HEK293T (cell line): ENCODE measurements around the gene FBXL7.

Source experiments
- CTCF ChIA-PET: fragments of 350-600 bp; formaldehyde crosslinking; extraction: SDS; loops from one replicate; lab custom pipeline; 2021; ENCODE audit warnings: antibody characterized with exemption, inconsistent platforms; lab: Yijun Ruan, JAX
- POLR2A ChIA-PET: fragments of 350-600 bp; formaldehyde crosslinking; extraction: SDS; loops from one replicate; lab custom pipeline; 2020; ENCODE audit warnings: antibody characterized with exemption, inconsistent platforms; lab: Yijun Ruan, JAX
- DNase-seq: peaks from one replicate; pipeline ENCODE4 v3.0.0; 2012; ENCODE audit warnings: mixed read lengths; ENCODE audit errors: extremely low spot score
- ARNT ChIP-seq: fragments of 450-650 bp; IDR thresholded peaks from 2 replicates; pipeline ENCODE4 v1.6.1; 2017; ENCODE audit warnings: mild to moderate bottlenecking
- BHLHE40 ChIP-seq: fragments of 450-650 bp; IDR thresholded peaks from 2 replicates; pipeline ENCODE4 v1.6.1; 2016; ENCODE audit warnings: mild to moderate bottlenecking, moderate library complexity, borderline replicate concordance
- CTBP1 ChIP-seq: fragments of 450-650 bp; IDR thresholded peaks from 2 replicates; pipeline ENCODE4 v1.6.1; 2016; ENCODE audit warnings: borderline replicate concordance
- ELF4 ChIP-seq: fragments of 450-650 bp; IDR thresholded peaks from 2 replicates; pipeline ENCODE4 v1.6.1; 2017; ENCODE audit warnings: antibody characterized with exemption
- FOXA1 ChIP-seq: fragments of 450-650 bp; IDR thresholded peaks from 2 replicates; pipeline ENCODE4 v1.6.1; 2016; ENCODE audit warnings: mild to moderate bottlenecking
- FOXK2 ChIP-seq: fragments of 450-650 bp; IDR thresholded peaks from 2 replicates; pipeline ENCODE4 v1.6.1; 2016; ENCODE audit warnings: mild to moderate bottlenecking
- FOXM1 ChIP-seq: fragments of 450-650 bp; IDR thresholded peaks from 2 replicates; pipeline ENCODE4 v1.6.1; 2017; ENCODE audit warnings: mild to moderate bottlenecking, borderline replicate concordance
- HDGF ChIP-seq: fragments of 450-650 bp; IDR thresholded peaks from 2 replicates; pipeline ENCODE4 v1.6.1; 2017; ENCODE audit warnings: antibody characterized with exemption, borderline replicate concordance
- L3MBTL2 ChIP-seq: fragments of 450-650 bp; conservative IDR thresholded peaks from 2 replicates; pipeline ENCODE4 v1.6.1; 2016; ENCODE audit warnings: mild to moderate bottlenecking
- LEF1 ChIP-seq: fragments of 450-650 bp; IDR thresholded peaks from 2 replicates; pipeline ENCODE4 v1.6.1; 2017; ENCODE audit warnings: mild to moderate bottlenecking, borderline replicate concordance
- NFRKB ChIP-seq: fragments of 450-650 bp; IDR thresholded peaks from 2 replicates; pipeline ENCODE4 v1.6.1; 2016; ENCODE audit warnings: mild to moderate bottlenecking, moderate library complexity
- PKNOX1 ChIP-seq: fragments of 450-650 bp; IDR thresholded peaks from 2 replicates; pipeline ENCODE4 v1.6.1; 2016
- SP1 ChIP-seq: fragments of 450-650 bp; IDR thresholded peaks from 2 replicates; pipeline ENCODE4 v1.6.1; 2017
- SUZ12 ChIP-seq: fragments of 450-650 bp; IDR thresholded peaks from 2 replicates; pipeline ENCODE4 v1.6.1; 2016; ENCODE audit warnings: mild to moderate bottlenecking
- TARDBP ChIP-seq: fragments of 450-650 bp; IDR thresholded peaks from 2 replicates; pipeline ENCODE4 v1.6.1; 2016
- ZNF384 ChIP-seq: fragments of 450-650 bp; IDR thresholded peaks from 2 replicates; pipeline ENCODE4 v1.6.1; 2016

The FBXL7 gene

DNA sequence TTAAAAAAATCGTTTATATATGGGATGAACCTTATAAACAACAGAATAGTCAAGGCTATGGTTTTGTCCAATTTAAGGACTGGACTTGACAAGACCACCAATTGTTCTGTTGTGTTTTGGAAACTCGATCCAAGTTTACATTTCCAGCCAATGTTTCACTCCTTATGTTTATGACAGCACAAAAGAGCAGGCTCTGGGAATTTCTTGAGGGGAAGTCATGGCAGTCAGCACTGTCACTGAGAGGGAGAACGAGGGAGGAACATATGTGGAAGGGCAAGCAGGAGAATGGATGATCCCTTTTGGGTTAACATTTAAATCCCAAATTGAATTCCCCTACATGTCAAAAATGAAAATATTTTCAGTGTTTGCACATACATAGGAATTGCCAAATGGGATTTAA is 387.1 kb downstream of the FBXL7 start:
- ChIA-PET POLR2A (no interaction called here), CTCF (no interaction called here)
- DNase-seq: no peak
- TF ChIP-seq ELF4 (no peak), L3MBTL2 (no peak), TARDBP (no peak)

GRCh38 chr5:15889001-15889400 is 389.0 kb downstream of the FBXL7 start:
- ChIA-PET POLR2A (no interaction called here), CTCF (interaction anchor here (0.5 kb wide), 1 partner anchor 66 kb away, joined by 3 read pairs; no protein-coding TSS in a partner anchor)
- TF ChIP-seq PKNOX1: no peak
- no peak for TF ChIP-seq ZNF384
- no peak for TF ChIP-seq LEF1
- TF ChIP-seq NFRKB: no peak
- TF ChIP-seq SP1: no peak
- TF ChIP-seq HDGF: no peak
- TF ChIP-seq SUZ12: no peak
- no peak for TF ChIP-seq CTBP1
- TF ChIP-seq ARNT: no peak
- TF ChIP-seq L3MBTL2: no peak
- TF ChIP-seq FOXK2: no peak
- TF ChIP-seq TARDBP: no peak
- no peak for TF ChIP-seq BHLHE40
- no peak for TF ChIP-seq FOXA1
- no peak for TF ChIP-seq ELF4
- TF ChIP-seq FOXM1: no peak
- DNase-seq: no peak

- DNase-seq: no peak
- ChIA-PET CTCF (no interaction called here), POLR2A (no interaction called here)
- TF ChIP-seq FOXM1: no peak
- no peak for TF ChIP-seq SP1
- no peak for TF ChIP-seq NFRKB
- no peak for TF ChIP-seq SUZ12
- no peak for TF ChIP-seq FOXK2
- no peak for TF ChIP-seq TARDBP
- no peak for TF ChIP-seq HDGF
- TF ChIP-seq ELF4: no peak
- no peak for TF ChIP-seq ARNT
- no peak for TF ChIP-seq PKNOX1
- TF ChIP-seq BHLHE40: no peak
- no peak for TF ChIP-seq L3MBTL2
Observed at GRCh38 chr5:15893866-15894265, 393.9 kb downstream of the FBXL7 start.

DNA sequence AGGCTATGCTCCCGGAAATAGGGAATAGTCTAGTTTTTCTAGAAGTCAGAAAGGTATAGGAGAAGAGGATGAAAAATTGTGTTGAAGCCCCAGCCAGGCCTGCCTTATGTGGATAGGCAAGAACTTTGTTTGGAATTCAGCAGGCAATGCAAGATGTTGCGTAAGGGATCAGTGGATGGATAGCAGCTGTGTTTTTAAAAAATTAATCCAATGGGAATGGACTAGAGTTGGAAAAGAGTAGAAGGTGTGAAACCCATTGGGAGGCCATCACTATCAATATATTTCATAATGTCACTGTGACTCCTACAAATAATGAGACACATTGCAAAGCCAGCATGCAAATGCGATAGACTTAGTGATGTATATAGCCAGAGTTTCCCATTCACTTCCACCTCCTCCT is 397.7 kb downstream of the FBXL7 start:
- TF ChIP-seq PKNOX1 (no peak), TARDBP (no peak), ELF4 (no peak), FOXK2 (no peak), BHLHE40 (no peak), LEF1 (no peak), NFRKB (no peak), ARNT (no peak), FOXA1 (no peak), L3MBTL2 (no peak)
- POLR2A ChIA-PET: no interaction called here
- CTCF ChIA-PET: no interaction called here
- no peak for DNase-seq

- CTCF ChIA-PET: no interaction called here
- POLR2A ChIA-PET: no interaction called here
- TF ChIP-seq ELF4 (no peak), CTBP1 (no peak), SUZ12 (no peak), PKNOX1 (no peak), FOXK2 (no peak)
- DNase-seq: no peak
Observed at GRCh38 chr5:15898641-15899040, 398.7 kb downstream of the FBXL7 start.

DNA sequence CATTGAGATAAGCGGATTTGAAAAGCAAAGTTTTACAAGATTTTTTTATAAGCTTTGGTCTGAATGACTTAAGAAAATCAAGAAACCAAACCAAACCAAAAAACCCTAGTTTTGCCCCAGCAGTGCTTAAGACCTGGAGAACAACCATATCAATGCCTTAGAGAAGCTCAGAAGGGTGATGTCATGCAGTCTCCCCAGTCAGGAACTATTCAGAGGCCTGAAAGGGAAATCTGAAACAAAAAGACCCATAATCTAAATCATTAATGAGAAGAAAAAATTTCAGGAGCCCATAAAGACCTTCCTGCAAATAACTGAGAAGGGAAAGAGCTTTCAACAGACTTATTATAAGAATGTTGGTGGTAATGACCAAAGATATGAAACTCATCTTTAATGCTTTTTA is 399.5 kb downstream of the FBXL7 start:
- ChIA-PET CTCF (no interaction called here), POLR2A (no interaction called here)
- DNase-seq: no peak

More for the DNA sequence above, 399.5 kb downstream of the FBXL7 start:
- TF ChIP-seq ARNT (no peak), ZNF384 (no peak), PKNOX1 (no peak)
